VCaP (cell line): ENCODE data around the gene IDUA.

ENCODE experiments used
- H3K27ac ChIP-seq: fragments of 450-650 bp; 2 replicates; pipeline ENCODE4 v1.5.1; 2017
- TF ChIP-seq, protein P1 (sequence below): fragments of 450-650 bp; conservative IDR thresholded peaks from 2 replicates; pipeline ENCODE4 v1.5.1; 2017; ENCODE audit warnings: mild to moderate bottlenecking, moderate library complexity

Gene IDUA

DNA sequence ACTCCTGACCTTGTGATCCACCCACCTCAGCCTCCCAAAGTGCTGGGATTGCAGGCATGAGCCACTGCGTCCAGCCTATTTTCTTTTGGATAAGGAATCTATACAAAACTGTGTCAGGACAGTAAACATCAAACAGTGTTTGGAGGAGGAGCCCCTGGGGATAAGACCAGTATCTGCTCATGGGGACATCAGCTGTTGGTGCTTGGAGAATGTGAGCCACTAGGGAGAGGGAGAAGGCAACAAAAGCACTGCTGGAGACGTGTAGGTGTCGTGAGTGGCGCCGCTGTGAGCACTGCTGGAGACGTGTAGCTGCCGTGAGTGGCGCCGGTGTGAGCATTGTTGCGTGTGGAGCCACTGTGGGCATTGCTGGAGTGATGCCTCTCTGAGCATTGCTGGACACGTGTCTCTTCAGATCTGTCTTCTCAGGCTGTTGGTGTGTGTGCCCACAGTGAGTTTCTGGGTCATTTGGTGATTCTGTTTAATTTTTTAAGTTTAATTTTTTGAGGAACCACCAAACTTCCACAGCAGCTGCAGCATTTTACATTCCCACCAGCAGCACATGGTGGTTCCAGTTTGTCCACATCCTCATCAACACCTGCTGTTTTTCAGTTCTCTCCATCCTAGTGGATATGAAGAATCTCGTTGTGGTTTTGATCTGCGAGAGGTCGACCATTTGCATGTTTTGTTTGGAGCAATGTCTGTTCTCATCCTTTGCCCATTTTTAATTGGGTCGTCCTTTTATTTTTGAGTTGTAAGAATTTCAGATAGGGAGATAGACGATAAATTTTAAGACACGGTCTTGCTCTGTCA lies 32.4 kb upstream of the IDUA start:
- H3K27ac ChIP-seq = no peak overlapping the region
- TF ChIP-seq, protein P1, sequence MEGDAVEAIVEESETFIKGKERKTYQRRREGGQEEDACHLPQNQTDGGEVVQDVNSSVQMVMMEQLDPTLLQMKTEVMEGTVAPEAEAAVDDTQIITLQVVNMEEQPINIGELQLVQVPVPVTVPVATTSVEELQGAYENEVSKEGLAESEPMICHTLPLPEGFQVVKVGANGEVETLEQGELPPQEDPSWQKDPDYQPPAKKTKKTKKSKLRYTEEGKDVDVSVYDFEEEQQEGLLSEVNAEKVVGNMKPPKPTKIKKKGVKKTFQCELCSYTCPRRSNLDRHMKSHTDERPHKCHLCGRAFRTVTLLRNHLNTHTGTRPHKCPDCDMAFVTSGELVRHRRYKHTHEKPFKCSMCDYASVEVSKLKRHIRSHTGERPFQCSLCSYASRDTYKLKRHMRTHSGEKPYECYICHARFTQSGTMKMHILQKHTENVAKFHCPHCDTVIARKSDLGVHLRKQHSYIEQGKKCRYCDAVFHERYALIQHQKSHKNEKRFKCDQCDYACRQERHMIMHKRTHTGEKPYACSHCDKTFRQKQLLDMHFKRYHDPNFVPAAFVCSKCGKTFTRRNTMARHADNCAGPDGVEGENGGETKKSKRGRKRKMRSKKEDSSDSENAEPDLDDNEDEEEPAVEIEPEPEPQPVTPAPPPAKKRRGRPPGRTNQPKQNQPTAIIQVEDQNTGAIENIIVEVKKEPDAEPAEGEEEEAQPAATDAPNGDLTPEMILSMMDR = no peak

DNA sequence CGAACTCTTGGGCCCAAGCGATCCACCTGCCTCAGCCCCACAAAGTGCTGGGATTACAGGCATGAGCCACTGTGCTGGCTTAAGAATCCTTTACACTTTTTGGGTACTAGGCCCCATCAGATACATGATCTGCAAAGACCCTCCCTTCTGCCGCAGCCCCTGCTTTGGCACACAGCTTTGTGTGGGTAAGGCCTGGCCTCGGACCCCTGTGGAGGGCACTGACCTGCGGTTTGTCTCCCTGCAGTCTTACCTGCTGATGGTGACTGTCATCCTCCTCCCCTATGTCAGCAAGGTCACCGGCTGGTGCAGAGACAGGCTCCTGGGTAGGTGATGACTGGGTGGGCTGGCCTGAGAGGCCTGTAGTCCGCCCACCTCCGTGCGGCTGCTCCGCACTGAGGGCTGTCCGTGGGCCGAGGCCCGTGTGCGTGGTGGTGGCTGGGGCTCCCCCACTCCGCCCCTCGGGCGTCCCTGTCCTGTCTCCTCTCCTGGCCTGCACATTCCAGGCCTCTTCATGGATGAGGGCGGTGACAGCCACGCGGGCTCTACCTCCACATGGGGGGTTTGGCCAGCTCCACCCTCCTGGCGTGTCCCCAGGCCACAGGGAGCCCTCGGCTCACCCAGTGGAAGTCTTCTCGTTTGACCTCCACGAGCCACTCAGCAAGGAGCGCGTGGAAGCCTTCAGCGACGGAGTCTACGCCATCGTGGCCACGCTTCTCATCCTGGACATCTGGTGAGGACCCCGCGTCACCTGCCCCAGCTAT lies 31.5 kb upstream of the IDUA start:
- TF ChIP-seq, protein P1 = no peak
- H3K27ac ChIP-seq = no peak overlapping the region

DNA sequence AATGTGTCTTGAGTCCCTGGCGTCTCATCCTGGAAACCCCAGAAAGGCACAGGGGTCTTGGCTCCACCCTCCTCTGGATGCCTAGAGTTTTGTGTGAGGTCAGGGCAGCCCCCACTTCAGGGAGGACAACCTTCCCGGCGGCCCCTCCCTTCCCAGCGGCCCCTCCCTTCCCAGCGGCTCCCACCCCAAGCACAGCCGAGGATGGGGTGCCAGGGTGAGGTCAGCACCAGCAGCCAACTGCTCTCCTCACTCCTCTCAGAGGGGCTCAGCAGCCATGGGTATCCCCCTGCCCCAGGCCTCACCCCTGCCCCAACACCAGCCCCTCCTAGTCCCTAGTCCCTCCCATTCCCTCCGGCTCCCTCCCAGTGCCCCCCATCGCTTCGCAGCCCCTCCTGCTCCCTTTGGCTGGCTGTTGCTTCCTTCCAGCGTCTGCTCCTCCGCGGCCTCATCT lies 30.9 kb upstream of the IDUA start:
- H3K27ac ChIP-seq = no peak overlapping the region
- TF ChIP-seq, protein P1 = no peak

DNA sequence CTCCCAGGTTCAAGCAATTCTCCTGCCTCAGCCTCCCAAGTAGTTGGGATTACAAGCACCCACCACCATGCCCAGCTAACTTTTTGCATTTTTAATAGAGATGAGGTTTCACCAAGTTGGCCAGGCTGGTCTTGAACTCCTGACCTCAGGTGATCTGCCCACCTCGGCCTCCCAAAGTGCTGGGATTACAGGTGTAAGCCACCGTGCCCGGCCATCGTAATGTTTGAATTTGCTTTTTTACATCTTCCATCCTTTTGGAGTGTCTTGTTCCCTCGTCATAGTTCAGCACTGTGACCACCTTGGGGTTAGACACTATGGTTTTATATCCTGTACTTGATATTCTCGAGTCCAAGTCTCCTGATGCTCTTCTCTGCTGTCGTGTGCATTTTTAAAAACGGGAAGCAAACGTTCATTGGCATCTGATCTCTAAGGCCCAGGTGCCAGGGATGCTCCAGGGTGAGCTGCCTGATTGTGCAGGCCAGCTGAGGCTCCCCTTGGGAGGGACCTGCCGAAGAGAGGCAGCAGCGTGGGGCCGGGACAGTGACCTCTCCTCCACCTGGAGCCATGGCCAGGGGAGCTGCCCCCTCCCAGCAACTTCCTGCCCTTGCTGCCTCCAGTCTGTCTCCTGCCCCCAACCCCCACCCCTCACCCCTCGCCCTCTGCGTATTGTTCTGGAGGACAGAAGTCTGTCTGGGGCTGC lies 30.2 kb upstream of the IDUA start:
- TF ChIP-seq, protein P1 = no peak
- H3K27ac ChIP-seq = no peak overlapping the region

DNA sequence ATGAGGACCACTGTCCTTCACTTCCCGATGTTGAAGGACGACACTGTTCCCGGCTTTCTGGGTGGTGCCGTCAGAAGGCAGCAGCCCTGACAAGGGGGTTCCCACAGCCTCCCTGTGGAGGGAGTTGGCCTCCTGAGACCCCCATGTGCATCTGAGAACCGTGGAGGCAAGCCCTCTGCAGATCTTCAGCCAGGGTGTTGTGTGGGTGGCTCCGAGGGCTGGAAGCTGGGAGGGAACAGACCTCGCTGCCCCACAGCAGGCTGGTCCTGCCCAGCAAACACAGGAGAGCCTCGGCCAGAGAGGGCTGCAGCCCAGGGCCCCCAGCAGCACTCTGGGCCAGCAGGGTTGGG lies 29.6 kb upstream of the IDUA start:
- H3K27ac ChIP-seq = no peak overlapping the region
- TF ChIP-seq, protein P1 = no peak

DNA sequence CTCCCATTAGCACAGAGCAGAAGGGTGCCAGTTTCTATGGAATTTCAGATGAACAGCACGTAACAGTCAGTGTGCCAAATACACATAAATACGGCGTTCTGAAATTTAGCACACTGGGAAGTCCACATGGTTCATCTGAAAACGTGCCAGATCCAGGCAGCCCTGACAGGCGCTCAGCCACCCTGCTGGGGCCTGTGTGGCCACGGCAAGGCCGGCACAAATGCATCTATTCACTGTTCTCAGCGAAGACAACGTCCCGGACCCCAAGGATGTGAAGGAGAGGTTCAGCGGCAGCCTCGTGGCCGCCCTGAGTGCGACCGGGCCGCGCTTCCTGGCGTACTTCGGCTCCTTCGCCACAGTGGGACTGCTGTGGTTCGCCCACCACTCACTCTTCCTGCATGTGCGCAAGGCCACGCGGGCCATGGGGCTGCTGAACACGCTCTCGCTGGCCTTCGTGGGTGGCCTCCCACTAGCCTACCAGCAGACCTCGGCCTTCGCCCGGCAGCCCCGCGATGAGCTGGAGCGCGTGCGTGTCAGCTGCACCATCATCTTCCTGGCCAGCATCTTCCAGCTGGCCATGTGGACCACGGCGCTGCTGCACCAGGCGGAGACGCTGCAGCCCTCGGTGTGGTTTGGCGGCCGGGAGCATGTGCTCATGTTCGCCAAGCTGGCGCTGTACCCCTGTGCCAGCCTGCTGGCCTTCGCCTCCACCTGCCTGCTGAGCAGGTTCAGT lies 29.1 kb upstream of the IDUA start:
- TF ChIP-seq, protein P1 = no peak
- H3K27ac ChIP-seq = no peak overlapping the region

DNA sequence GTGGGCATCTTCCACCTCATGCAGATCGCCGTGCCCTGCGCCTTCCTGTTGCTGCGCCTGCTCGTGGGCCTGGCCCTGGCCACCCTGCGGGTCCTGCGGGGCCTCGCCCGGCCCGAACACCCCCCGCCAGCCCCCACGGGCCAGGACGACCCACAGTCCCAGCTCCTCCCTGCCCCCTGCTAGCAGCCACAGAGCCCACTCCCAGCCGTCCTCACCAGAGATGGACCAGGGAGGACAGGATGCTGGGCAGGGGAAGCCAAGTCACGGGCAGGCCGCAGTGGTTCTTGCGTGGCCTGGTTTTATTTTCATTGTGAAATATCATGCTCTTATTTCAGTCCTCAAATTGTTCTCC lies 28.6 kb upstream of the IDUA start:
- H3K27ac ChIP-seq = no peak overlapping the region

More for the DNA sequence above, 28.6 kb upstream of the IDUA start:
- TF ChIP-seq, protein P1 = no peak
